Tongue (tissue), 1 donor: ENCODE results near the gene LMTK2. TPM values are rescaled to one million over a fixed set of nuclear protein-coding genes. Genes with fewer than 3 reads are reported as not detected.

Source experiments
- total RNA-seq: library from RNA; depleted of rRNA; stranded (reverse); fragments of >200 nt; gene quantifications from one replicate; pipeline ENCODE4 v1.2.3, GENCODE V29; 2014

The LMTK2 gene
- total RNA-seq, 1 donor from 2014 or later = 17.4 TPM

Other genes starting within 250 kb of the LMTK2 start
- 10.6 TPM for gene ASNS, start 234.5 kb upstream of the LMTK2 start, total RNA-seq
- gene OCM2, start 116.7 kb upstream of the LMTK2 start, total RNA-seq = not detected
- gene BHLHA15, start 104.6 kb downstream of the LMTK2 start, total RNA-seq = 3.2 TPM
- 42.3 TPM for gene TECPR1, start 145.4 kb downstream of the LMTK2 start, total RNA-seq
- 13.3 TPM for gene BRI3, start 174.8 kb downstream of the LMTK2 start, total RNA-seq